GM19328 (cell line): ENCODE data around the gene RGS11.
"Not testable (repeated sequence)": the region's sequence is repeated elsewhere in the genome, so short reads cannot be mapped to it uniquely, and the experiment has no call there.

ENCODE experiments used
- ATAC-seq: cut with Tn5 transposase; IDR thresholded peaks from one replicate; pipeline ENCODE4 v1.9.1; 2021; ENCODE audit warnings: mild to moderate bottlenecking, moderate library complexity; ENCODE audit not compliant: unreplicated experiment

The RGS11 gene

DNA sequence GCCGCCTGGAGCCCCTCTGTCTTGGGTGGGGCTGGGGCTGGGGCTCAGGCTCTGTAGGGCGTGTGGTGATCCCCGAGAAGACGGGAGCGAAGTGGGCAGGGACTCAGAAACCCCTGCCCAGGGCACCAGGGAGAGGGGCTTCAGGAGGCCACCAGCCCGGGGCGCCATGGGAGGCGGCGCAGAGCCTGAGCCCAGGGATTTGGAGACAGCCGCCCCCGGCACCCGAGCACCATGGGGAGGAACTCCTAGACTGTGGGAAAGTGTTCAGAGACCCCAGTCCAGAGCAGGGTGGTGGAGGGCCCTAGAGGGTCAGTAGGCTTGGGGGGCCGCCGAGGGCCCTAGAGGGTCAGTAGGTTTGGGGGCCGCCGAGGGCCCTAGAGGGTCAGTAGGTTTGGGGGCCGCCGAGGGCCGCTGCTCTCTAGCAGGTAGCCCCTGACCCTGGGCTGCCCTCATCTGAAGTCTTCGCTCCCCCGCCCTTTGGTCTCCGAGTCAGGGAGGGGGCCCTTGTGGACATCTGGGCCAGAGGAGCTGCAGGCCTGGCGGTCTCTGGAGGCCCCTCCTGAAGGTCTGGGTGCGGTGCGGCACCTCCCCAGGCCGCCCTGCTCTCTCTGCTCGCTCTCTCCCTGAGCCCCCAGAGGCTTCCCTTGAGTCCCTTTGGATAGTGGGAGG is 5.4 kb upstream of the RGS11 start:
- no peak for ATAC-seq

GRCh38 chr16:280552-280951 is 4.8 kb upstream of the RGS11 start, which contains the start of gene ARHGDIG:
Gene ARHGDIG, plus strand, starts transcription at chr16:280591. Its CDS starts 90 bp downstream, at chr16:280681.
- no peak for ATAC-seq

GRCh38 chr16:280005-280460 is 4.3 kb upstream of the RGS11 start:
- ATAC-seq = no peak

GRCh38 chr16:279531-279930 is 3.8 kb upstream of the RGS11 start:
- ATAC-seq = no peak

DNA sequence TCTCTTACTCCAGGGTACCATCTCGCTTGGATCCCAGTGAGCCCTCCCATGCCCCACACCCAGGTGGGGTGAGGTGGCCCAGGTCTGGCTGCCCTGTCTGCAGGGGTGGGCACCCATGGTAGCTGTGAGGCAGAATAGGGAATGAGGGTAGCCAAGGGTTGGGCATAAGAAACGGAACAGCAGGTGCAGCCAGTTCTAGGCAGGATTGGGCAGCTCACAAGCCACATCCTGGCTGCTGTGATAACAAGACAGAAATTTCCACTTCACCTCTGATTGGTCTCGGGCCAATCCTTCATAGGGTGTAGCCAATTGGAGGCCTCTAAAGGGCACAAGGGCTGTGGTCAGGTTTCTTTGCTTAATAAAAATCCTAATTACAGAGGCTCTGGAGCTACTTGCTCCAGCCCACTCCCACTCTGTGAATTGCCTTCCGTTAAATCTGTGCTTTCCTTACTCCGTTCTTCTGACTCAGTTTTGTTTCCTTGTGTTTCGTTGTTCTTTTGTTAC is 3.2 kb upstream of the RGS11 start:
- ATAC-seq = no peak

DNA sequence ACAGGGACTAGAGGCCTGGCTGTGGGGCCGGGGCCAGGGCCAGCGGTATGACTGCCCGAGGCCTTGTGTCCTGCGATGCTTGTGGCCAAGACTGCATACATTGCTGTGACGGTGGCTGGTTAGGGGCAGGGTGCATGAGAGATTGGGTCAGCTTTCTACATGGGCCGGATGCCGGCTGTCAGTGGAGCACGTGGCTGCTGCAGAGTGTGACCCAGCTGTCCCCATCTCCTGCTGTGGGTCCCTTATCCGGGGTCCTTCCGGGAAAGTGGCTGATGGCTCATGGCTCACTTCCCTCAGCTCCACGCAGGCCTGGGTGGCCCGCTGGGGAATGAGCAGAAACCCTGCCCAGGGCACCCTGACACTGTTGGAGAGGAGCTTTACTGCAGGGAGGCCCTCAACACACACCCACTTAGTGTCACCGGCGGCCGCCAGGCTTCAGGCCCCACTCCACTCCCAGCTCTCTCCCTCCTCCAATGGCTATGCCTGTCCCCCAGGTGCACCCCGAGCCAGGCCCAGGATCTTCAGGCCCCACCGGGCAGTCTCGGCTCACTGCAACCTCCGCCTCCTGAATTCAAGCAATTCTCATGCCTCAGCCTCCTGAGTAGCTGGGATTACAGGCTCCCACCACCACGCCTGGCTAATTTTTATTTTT is 808 bp upstream of the RGS11 start:
- ATAC-seq = no peak

GRCh38 chr16:275041-275641 is 603 bp downstream of the RGS11 start:
- no peak for ATAC-seq

GRCh38 chr16:273547-274421 is 2.0 kb downstream of the RGS11 start:
- ATAC-seq = no peak

GRCh38 chr16:272633-273546 is 2.9 kb downstream of the RGS11 start:
- no peak for ATAC-seq

GRCh38 chr16:270381-271255 is 5.1 kb downstream of the RGS11 start:
- ATAC-seq = no peak

- no peak for ATAC-seq
These were observed 6.5 kb downstream of the RGS11 start for GRCh38 chr16:269061-269796.

DNA sequence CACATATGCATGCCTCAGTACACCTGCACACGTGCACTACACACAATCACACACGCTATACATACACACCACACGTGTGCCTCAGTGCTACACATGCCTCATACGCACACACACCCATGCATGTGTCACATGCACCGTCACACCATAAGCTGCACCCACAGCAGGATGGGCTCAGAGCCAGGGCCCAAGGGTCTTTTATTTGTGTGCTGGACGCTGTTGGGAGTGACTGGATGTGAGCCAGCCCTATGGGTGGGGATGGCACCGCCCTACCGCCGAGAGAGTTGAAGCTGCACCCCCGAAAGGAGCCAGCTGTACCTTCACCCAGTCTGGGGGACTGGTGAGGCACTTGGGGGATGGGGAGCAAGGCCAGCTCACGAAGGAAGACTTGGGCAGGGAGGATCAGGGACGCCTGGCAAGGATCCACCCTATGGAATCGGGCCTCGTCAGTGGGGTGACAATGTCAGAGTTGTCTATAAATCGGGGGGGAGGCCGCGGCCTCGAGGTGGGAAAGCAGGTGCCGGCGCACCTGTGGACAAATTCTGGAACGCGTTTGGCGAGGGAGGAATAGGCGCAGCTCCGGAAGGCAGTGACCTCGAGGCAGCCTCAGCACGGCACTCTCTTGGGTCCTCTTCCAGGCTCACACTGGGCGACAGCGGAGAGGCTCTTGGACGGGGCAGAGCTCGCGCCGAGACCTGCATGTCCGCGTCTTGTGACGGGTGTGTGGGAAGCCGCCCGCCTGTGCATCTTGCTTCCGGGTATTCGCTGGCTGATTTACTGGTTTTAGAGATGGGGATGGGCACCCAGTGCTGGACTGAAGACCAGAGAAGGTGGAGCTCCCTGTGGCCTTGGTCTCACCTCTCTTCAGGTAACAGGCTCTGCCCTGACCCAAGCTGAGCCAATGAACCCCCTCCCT is 7.3 kb downstream of the RGS11 start:
- no peak for ATAC-seq

- ATAC-seq = not testable (repeated sequence)
These were observed 8.2 kb downstream of the RGS11 start for GRCh38 chr16:267562-267961.

GRCh38 chr16:266258-267164 is 9.2 kb downstream of the RGS11 start:
- ATAC-seq = no peak

DNA sequence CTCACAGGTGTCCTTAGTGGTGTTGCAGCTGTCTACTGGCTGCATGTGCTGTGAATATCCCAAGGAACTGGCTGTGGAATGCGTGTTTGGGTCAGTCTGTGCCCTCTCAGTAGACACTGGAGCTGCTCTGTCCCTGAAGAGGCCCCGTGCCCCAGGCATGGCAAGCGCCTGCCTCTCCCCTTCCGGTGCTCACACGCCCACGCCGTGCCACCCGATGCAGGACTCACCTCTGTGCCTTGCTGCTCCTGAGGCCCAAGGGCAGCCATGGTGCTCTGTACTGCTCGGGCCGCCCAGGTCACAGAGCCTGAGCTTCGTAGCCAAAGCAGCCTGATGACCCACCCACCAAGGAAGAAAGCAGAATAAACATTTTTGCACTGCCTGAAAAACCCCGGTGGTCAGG is 10.0 kb downstream of the RGS11 start:
- no peak for ATAC-seq

DNA sequence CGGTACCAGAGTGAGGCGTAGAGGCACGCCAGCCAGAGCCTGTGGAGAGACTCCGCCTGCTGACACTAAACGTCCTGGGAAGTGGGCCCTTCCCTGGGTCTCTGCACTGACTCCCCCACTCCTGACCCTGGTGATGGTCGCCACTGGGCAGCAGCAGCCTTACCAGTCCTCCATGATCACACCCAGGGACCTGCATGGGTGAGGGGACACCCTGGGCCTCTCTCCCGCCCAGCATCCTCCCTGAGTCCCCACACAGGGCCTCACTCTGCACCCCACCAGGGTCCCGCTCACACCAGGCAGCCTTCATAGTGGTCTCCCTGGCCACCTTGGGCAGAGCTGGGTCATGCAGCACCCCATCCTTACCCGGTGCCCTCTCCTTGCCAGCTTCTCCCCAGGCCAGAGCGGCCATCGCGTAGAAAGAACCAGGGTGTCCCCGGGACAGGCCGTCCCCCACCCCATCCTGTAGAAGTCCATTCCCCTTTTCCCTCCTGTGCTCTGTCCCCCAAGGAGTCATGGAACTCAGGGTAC is 10.7 kb downstream of the RGS11 start:
- ATAC-seq = no peak
